Liver (tissue), 3 donors: ENCODE data around the gene RALGAPA2.

Experiments used
- EGR1 ChIP-seq, 2 donors: IDR thresholded peaks; 2 replicates each; pipeline ENCODE4 v1.6.1; 2016 to 2018; ENCODE audit warnings: antibody characterized with exemption in 2 of 2, low read depth in 2 of 2
- FOXA1 ChIP-seq: IDR thresholded peaks from 2 replicates; pipeline ENCODE4 v1.6.1; 2016; ENCODE audit warnings: antibody characterized with exemption
- GABPA ChIP-seq, 2 donors: IDR thresholded peaks in 1 of 2; conservative IDR thresholded peaks in 1 of 2; 2 replicates each; pipeline ENCODE4 v1.6.1; 2016; ENCODE audit warnings: antibody characterized with exemption in 2 of 2, mild to moderate bottlenecking in 1 of 2, moderate library complexity in 1 of 2
- HNF4A ChIP-seq, 2 donors: conservative IDR thresholded peaks; 2 replicates each; pipeline ENCODE4 v1.6.1; 2016; ENCODE audit warnings: antibody characterized with exemption in 2 of 2, mild to moderate bottlenecking in 2 of 2
- JUND ChIP-seq, 2 donors: IDR thresholded peaks; 2 replicates each; pipeline ENCODE4 v1.6.1; 2016; ENCODE audit warnings: antibody characterized with exemption in 2 of 2
- RXRA ChIP-seq, 2 donors: IDR thresholded peaks; 2 replicates each; pipeline ENCODE4 v1.6.1; 2017 to 2018; ENCODE audit warnings: antibody characterized with exemption in 2 of 2, mild to moderate bottlenecking in 1 of 2
- TAF1 ChIP-seq: conservative IDR thresholded peaks from 2 replicates; pipeline ENCODE4 v1.6.1; 2016; ENCODE audit warnings: antibody characterized with exemption, mild to moderate bottlenecking
- YY1 ChIP-seq: IDR thresholded peaks from 2 replicates; pipeline ENCODE4 v1.6.1; 2016; ENCODE audit warnings: antibody characterized with exemption, mild to moderate bottlenecking
- TF ChIP-seq, protein P1 (sequence below): fragments of 150-350 bp; IDR thresholded peaks from 2 replicates; pipeline ENCODE4 v1.5.1; 2017; ENCODE audit warnings: improper control_type of control experiment, low read depth, low read length; ENCODE audit not compliant: missing input control
- TF ChIP-seq, protein P2 (sequence below): IDR thresholded peaks from 2 replicates; pipeline ENCODE4 v1.6.1; 2016; ENCODE audit warnings: antibody characterized with exemption, mild to moderate bottlenecking
- TF ChIP-seq, protein P3 (sequence below): IDR thresholded peaks from 2 replicates; pipeline ENCODE4 v1.6.1; 2016; ENCODE audit warnings: antibody characterized with exemption
- donor health status: healthy.
- donor health status: healthy.

DNA sequence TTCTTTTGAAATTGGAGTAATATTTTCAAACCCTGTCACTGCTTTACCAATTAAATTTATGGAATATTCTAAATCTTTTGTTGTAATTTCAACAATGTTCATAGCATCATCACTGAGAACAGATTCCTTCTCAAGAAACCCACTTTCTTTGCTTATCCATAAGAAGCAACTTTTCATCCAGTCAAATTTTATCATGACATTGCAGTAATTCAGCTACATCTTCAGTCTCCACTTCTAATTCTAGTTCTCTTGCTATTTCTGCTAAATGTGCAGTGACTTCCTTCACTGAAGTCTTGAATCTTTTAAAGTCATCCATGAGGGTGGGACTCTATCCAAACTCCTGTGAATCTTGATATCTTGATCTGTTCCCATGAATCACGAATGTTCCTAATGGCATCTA, 212.1 kb downstream of the RALGAPA2 start:
- TF ChIP-seq TAF1 (no peak), YY1 (no peak), HNF4A (conservative IDR thresholded peaks at IDR 0.05) (no peak), RXRA (IDR thresholded peaks at IDR 0.05) (no peak), GABPA (IDR thresholded peaks at IDR 0.05 in 1 of 2, conservative IDR thresholded peaks at IDR 0.05 in 1 of 2) (no peak), EGR1 (IDR thresholded peaks at IDR 0.05; ENCODE audit: low read depth in 2 of 2) (no peak), FOXA1 (no peak), JUND (IDR thresholded peaks at IDR 0.05) (no peak)
- TF ChIP-seq, protein P1, sequence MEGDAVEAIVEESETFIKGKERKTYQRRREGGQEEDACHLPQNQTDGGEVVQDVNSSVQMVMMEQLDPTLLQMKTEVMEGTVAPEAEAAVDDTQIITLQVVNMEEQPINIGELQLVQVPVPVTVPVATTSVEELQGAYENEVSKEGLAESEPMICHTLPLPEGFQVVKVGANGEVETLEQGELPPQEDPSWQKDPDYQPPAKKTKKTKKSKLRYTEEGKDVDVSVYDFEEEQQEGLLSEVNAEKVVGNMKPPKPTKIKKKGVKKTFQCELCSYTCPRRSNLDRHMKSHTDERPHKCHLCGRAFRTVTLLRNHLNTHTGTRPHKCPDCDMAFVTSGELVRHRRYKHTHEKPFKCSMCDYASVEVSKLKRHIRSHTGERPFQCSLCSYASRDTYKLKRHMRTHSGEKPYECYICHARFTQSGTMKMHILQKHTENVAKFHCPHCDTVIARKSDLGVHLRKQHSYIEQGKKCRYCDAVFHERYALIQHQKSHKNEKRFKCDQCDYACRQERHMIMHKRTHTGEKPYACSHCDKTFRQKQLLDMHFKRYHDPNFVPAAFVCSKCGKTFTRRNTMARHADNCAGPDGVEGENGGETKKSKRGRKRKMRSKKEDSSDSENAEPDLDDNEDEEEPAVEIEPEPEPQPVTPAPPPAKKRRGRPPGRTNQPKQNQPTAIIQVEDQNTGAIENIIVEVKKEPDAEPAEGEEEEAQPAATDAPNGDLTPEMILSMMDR: no peak
- TF ChIP-seq, protein P2, sequence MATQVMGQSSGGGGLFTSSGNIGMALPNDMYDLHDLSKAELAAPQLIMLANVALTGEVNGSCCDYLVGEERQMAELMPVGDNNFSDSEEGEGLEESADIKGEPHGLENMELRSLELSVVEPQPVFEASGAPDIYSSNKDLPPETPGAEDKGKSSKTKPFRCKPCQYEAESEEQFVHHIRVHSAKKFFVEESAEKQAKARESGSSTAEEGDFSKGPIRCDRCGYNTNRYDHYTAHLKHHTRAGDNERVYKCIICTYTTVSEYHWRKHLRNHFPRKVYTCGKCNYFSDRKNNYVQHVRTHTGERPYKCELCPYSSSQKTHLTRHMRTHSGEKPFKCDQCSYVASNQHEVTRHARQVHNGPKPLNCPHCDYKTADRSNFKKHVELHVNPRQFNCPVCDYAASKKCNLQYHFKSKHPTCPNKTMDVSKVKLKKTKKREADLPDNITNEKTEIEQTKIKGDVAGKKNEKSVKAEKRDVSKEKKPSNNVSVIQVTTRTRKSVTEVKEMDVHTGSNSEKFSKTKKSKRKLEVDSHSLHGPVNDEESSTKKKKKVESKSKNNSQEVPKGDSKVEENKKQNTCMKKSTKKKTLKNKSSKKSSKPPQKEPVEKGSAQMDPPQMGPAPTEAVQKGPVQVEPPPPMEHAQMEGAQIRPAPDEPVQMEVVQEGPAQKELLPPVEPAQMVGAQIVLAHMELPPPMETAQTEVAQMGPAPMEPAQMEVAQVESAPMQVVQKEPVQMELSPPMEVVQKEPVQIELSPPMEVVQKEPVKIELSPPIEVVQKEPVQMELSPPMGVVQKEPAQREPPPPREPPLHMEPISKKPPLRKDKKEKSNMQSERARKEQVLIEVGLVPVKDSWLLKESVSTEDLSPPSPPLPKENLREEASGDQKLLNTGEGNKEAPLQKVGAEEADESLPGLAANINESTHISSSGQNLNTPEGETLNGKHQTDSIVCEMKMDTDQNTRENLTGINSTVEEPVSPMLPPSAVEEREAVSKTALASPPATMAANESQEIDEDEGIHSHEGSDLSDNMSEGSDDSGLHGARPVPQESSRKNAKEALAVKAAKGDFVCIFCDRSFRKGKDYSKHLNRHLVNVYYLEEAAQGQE: no peak
- TF ChIP-seq, protein P3, sequence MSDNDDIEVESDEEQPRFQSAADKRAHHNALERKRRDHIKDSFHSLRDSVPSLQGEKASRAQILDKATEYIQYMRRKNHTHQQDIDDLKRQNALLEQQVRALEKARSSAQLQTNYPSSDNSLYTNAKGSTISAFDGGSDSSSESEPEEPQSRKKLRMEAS: no peak
